ENCODE data around the gene ECE1. TPM values are rescaled to one million over a fixed set of nuclear protein-coding genes. Genes with fewer than 3 reads are reported as not detected.
"Not testable (repeated sequence)": the region's sequence is repeated elsewhere in the genome, so short reads cannot be mapped to it uniquely, and the experiment has no call there.

ECE1 gene
- total RNA-seq, 1 donor from 2014 or later: 37.2 TPM

DNA sequence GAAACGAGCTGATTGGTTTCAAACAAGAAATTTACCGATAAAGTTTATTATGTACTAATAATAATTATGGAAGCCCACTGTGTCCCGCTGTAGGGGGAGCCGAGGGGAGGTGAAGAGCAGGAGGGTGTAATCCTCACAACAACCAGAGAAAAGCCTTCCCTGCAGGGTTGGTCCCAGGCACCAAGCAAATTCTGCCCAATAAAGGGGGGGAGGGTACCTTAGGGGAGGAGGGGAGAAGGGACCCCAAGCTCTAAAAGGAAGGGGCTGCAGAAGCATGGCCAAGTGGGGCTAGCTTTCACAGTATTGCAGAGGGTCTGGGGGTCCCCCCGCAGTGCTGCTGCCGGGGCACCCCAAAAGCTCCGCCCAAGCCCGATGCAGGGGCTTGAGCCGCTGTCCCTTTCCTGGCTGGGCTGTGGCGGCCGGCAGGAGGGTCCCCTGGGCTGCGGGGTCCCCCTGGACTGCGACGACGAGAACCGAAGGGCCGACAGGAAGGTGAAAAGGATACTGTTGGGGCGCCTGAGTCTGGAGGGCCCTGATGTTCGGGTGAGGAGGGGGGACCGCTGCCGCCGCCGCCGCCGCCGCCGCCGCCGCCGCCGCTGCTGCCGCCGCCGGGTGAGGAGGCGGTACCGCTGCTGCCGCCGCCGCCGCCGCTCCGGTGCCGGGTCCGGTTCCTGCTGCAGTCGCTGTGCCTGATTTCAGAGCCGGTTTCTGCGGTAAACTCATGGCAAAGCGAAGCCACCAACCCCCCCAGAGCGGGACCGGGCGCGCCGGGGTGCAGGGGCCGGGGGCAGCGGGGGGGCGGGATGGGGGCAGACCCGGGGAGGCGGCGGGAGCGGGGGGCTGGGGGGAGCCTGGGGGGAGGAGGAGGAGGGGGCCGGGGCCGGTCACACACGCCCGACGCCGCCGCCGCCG is 114.3 kb downstream of the ECE1 start:
- DNase-seq (ENCODE audit: extremely low spot score, unreplicated experiment): no peak
- peaks cover 18% of the 10 kb centered on the region for H3K4me1 Mint-ChIP-seq (ENCODE audit: unreplicated experiment)
- H3K4me3 Mint-ChIP-seq: peak overlapping the region; percentile 91
- TF ChIP-seq, protein P1, sequence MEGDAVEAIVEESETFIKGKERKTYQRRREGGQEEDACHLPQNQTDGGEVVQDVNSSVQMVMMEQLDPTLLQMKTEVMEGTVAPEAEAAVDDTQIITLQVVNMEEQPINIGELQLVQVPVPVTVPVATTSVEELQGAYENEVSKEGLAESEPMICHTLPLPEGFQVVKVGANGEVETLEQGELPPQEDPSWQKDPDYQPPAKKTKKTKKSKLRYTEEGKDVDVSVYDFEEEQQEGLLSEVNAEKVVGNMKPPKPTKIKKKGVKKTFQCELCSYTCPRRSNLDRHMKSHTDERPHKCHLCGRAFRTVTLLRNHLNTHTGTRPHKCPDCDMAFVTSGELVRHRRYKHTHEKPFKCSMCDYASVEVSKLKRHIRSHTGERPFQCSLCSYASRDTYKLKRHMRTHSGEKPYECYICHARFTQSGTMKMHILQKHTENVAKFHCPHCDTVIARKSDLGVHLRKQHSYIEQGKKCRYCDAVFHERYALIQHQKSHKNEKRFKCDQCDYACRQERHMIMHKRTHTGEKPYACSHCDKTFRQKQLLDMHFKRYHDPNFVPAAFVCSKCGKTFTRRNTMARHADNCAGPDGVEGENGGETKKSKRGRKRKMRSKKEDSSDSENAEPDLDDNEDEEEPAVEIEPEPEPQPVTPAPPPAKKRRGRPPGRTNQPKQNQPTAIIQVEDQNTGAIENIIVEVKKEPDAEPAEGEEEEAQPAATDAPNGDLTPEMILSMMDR (conservative IDR thresholded peaks at IDR 0.05): peak; percentile 33
- H3K27me3 Mint-ChIP-seq: no peaks in the 10 kb centered on the region
- no peaks in the 10 kb centered on the region for H3K9me3 Mint-ChIP-seq
- H3K36me3 Mint-ChIP-seq: peaks cover 14% of the 10 kb centered on the region
- H3K27ac Mint-ChIP-seq: peak overlapping the region; percentile 84

DNA sequence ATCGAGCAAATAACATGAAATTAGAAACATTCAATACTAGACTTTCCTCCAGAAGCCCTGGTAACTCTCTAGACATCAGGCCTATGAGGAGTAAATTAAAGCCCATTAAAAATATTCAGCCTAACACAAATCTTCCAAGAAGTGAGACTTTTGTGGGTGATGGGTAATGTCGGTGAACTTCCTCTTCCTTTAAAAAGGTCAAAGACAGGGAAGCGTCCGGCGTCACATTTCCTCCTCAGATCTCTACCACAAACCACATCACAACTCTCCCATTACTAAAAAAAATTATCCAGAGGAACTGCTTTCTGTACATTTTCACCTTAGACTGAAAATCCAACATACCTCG is 115.0 kb downstream of the ECE1 start:
- Mint-ChIP-seq H3K27ac (peak overlapping the region; percentile 84), H3K4me3 (peak overlapping the region; percentile 91), H3K9me3 (no peaks in the 10 kb centered on the region), H3K36me3 (peaks cover 15% of the 10 kb centered on the region), H3K4me1 (ENCODE audit: unreplicated experiment) (peaks cover 18% of the 10 kb centered on the region), H3K27me3 (no peaks in the 10 kb centered on the region)
- no peak for DNase-seq (ENCODE audit: extremely low spot score, unreplicated experiment)
- TF ChIP-seq, protein P1 (conservative IDR thresholded peaks at IDR 0.05): no peak

DNA sequence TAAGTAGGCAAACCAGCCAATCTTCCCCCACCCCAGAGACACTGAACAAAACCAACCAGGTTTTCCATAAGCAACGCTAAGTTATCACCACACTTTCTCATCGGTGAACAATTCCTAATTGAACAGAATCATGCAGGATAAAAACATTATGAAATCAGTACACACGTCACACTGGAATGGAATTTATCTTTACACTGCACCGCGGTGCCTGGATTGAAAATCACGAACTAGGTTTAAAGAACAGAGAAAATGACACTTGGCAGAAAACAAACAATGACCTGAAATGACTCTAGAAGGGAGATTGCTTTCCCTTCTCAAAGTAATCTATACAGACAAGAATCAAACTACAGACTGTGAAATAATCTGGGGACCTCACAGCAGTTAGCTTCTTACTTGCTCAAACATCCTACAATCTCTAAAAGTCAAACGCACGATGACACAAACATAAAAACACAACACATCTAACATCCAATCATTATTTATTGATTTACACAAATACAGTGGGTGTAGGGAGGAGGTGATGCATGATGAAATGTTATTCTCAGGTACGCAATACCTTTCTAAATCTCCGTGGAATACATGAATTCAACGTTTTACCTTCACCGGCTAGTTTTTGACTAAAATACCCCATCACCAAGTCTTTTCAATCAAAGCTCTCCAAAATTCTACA is 115.5 kb downstream of the ECE1 start:
- H3K4me1 Mint-ChIP-seq (ENCODE audit: unreplicated experiment): peaks cover 18% of the 10 kb centered on the region
- H3K4me3 Mint-ChIP-seq: peak overlapping the region; percentile 91
- H3K27me3 Mint-ChIP-seq: no peaks in the 10 kb centered on the region
- TF ChIP-seq, protein P1 (conservative IDR thresholded peaks at IDR 0.05): no peak
- no peaks in the 10 kb centered on the region for H3K9me3 Mint-ChIP-seq
- H3K27ac Mint-ChIP-seq: peak overlapping the region; percentile 84
- no peak for DNase-seq (ENCODE audit: extremely low spot score, unreplicated experiment)
- peaks cover 18% of the 10 kb centered on the region for H3K36me3 Mint-ChIP-seq

DNA sequence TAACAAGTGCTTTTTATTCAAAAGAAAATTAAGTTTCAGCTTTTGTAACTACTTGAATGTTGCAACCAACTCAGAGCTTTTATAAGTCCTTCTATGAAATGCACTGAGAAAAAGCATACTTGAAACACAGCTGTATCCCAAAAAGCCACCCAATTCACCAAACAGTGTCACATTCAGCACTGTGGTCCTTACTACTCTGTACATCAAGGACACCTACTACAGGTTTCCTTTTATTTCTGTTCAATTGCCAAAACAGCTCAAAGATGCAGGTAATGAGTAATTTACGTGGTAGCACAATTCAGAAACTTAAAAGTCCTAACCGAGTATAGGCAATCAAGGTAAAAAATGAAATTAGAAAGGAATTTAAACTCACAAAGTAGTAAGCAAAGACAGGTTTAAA is 116.0 kb downstream of the ECE1 start:
- H3K9me3 Mint-ChIP-seq: no peaks in the 10 kb centered on the region
- peaks cover 18% of the 10 kb centered on the region for H3K36me3 Mint-ChIP-seq
- TF ChIP-seq, protein P1 (conservative IDR thresholded peaks at IDR 0.05): no peak
- no peaks in the 10 kb centered on the region for H3K27me3 Mint-ChIP-seq
- peak overlapping the region; percentile 84 for H3K27ac Mint-ChIP-seq
- peak overlapping the region; percentile 91 for H3K4me3 Mint-ChIP-seq
- peaks cover 18% of the 10 kb centered on the region for H3K4me1 Mint-ChIP-seq (ENCODE audit: unreplicated experiment)
- DNase-seq (ENCODE audit: extremely low spot score, unreplicated experiment): no peak

DNA sequence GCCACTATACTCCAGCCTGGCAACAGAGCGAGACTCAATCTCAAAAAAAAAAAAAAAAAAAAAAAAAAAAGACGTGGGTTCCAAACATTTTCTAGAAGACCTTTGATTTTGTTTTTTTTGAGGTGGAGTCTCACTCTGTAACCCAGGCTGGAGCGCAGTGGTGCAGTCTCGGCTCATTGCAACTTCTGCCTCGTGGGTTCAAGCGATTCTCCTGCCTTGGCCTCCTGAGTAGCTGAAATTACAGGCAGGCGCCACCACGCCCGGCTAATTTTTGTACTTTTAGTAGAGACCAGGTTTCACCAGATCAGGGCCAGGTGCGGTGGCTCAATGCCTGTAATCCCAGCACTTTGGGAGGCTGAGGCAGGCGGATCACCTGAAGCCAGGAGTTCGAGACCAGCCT is 117.2 kb downstream of the ECE1 start:
- not testable (repeated sequence) for DNase-seq (ENCODE audit: extremely low spot score, unreplicated experiment); H3K4me3 Mint-ChIP-seq; H3K27ac Mint-ChIP-seq; H3K9me3 Mint-ChIP-seq; H3K27me3 Mint-ChIP-seq
- Mint-ChIP-seq H3K36me3 (peaks cover 18% of the 10 kb centered on the region), H3K4me1 (ENCODE audit: unreplicated experiment) (peaks cover 18% of the 10 kb centered on the region)

DNA sequence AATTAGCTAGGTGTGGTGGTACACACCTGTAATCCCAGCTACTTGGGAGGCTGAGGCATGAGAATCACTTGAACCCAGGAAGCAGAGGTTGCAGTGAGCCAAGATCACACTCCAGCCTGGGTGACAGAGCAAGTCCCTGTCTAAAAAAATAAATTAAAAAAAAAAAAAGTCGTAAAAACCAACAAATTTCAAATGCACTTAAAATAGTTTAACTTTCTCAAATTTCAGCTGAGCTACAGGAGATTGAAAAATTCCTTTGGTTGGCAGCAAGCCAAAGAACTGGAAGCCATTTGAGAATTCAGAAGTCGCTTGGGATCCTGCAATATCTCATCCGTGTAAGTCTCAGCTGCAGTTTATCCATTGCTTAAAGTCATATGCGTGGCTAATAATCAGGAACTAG is 119.4 kb downstream of the ECE1 start:
- not testable (repeated sequence) for DNase-seq (ENCODE audit: extremely low spot score, unreplicated experiment); H3K9me3 Mint-ChIP-seq; H3K27me3 Mint-ChIP-seq
- Mint-ChIP-seq H3K4me1 (ENCODE audit: unreplicated experiment) (peaks cover 18% of the 10 kb centered on the region), H3K27ac (peak overlapping the region; percentile 62), H3K4me3 (peak overlapping the region; percentile 57), H3K36me3 (peaks cover 25% of the 10 kb centered on the region)

Measured in type B pancreatic cell (in vitro differentiated cells).